GM21515 (cell line): ENCODE results near the gene CATSPERD.

Source experiments
- ATAC-seq: cut with Tn5 transposase; IDR thresholded peaks from one replicate; pipeline ENCODE4 v1.9.1; 2021; ENCODE audit not compliant: unreplicated experiment

The CATSPERD gene

GRCh38 chr19:5826531-5827341, 106.3 kb downstream of the CATSPERD start:
- ATAC-seq, result no peak

GRCh38 chr19:5827342-5827890, 107.0 kb downstream of the CATSPERD start:
- no peak for ATAC-seq

- peak; percentile 56 for ATAC-seq
Measured at GRCh38 chr19:5827891-5828660, 107.6 kb downstream of the CATSPERD start.
